Left renal cortex interstitium (tissue), 4 donors: ENCODE results near the gene GJB1. TPM values are rescaled to one million over a fixed set of nuclear protein-coding genes. Genes with fewer than 3 reads are reported as not detected.

Experiments
- DNase-seq, 4 donors: peaks; one replicate each; pipeline ENCODE4 v3.0.0-alpha.2; 2013; ENCODE audit warnings: low read depth in 4 of 4, low spot score in 2 of 4, missing footprints in 1 of 4
- polyA plus RNA-seq, 4 donors: library from polyadenylated mRNA; unstranded; fragments of 120-200 nt; gene quantifications; one replicate each; pipeline ENCODE4 v1.2.1, GENCODE V29; 2013; ENCODE audit not compliant: insufficient read length in 4 of 4

The GJB1 gene
- polyA plus RNA-seq, 4 donors = 39.5 to 48.2 (median 45.5) TPM

DNA sequence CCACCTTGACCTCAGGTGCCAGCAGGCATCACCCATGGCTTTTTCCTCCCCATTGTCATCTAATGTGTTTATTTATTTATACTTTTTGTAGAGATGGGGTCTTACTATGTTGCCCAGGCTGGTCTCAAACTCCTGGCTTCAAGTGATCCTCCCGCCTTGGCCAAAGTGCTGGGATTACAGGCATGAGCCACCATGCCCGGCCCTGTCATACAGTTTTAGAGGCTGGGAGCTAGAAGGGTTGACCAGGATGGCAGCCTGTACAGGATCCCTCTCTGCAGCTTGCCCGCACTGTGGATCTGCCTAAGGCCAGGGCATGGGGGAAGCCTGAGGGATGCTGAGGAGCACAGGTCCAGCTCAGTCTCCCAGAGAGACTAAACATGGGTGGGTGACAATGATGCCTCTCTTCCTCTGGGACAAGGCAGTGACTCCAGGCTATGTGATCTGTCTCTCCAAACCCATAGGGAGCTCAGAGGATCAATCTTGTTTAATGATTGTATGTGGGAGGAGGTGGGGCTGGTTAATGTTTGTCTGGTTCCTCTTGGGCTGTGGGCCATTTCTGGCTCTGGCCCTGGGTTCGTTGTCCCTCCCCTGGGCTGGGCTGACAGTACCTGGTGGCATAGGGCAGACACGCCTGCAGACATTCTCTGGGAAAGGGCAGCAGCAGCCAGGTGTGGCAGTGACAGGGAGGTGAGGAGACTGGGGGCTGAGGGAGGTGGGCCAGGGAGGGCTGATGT lies 8.3 kb upstream of the GJB1 start:
- DNase-seq = no peak

GRCh38 chrX:71215338-71215912 lies 7.6 kb upstream of the GJB1 start:
- DNase-seq = no peak

DNA sequence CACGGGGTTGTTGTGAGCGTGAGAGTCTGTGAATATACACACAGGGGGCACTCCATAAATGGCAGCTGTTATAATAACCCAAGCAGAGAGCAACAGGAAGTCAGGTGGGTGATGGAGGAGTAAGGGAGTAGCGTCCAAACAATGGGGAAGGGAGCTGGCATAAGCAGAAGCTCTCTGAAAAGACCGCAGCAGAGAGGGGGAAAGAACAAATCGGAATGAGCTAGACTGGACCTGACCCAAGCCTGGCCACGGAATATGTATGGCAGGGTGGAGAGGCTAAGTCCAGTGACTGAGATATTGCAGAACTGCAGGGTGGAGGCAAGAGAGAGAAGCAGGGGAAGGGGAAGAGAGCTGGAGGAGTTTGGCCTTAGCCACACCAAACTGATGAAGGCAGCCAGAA lies 6.5 kb upstream of the GJB1 start:
- no peak for DNase-seq

- no peak for DNase-seq
Observed at GRCh38 chrX:71217298-71217697, 5.7 kb upstream of the GJB1 start.

DNA sequence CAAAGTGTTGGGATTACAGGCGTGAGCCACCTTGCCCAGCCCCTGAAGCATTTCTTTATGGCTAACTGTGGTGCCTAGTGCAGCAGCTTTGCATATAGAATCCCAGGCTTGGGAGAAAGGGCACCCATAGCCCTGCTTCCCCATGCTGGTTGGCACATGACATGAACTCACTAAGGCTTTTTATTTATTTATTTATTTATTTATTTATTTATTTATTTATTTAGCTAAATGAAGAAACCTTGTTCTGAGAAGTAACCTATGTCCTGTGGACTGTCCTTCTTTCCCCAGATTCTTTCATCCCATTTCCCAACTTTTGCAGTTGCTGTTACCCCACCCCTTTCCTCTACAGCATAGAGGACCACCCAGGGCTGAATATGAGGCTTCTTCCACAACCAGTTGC lies 1.9 kb upstream of the GJB1 start:
- no peak for DNase-seq

- DNase-seq = no peak
Observed at GRCh38 chrX:71224098-71224708, 1.2 kb downstream of the GJB1 start.

DNA sequence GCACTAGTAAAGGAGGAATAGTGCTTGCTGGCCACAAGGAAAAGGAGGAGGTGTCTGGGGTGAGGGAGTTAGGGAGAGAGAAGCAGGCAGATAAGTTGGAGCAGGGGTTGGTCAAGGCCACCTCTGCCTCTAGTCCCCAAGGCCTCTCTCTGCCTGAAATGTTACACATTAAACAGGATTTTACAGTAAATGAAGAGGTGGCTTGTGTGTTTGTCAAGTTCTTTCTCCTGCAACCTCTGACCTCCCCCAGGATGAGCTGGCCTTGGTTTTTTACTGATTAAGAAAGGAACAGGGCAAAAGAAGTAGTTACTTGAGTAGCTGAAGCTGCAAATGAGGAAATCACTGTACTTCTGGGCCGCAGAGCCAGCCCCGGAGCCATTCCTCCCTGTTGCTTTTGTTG lies 2.0 kb downstream of the GJB1 start:
- no peak for DNase-seq

GRCh38 chrX:71225676-71226075 lies 2.7 kb downstream of the GJB1 start:
- no peak for DNase-seq

DNA sequence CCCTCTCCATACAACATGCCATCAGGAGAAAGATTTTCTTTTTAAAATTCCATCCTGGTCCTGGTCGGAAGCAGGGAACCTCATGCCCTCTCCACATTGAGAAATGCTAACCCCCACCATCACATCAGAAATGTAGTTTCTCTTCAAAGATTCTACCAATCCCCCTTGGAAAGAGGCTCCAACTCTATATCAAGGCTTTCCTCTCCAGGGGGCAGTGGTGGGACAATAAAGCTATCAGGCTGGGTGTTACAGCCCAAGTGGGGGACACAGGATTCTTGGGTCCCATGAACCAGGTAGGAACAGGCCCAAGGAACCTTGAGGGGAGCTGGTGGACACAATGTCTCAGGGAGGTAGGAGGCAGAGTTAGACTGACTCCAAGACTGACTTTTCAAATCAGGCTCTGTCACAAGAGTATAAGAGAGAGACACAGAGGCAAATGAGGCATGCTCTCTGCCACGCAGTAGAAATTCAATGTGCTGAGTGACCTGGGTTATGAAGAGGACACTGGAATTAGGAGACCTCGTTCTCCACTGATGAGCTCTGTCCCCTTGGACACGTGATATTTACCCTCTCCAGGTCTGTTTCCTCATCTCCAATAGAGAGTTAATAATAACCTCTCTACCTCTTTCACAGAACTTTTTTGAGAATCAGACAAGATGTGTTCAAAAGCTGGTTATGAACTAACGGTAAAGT lies 4.5 kb downstream of the GJB1 start:
- DNase-seq = no peak

DNA sequence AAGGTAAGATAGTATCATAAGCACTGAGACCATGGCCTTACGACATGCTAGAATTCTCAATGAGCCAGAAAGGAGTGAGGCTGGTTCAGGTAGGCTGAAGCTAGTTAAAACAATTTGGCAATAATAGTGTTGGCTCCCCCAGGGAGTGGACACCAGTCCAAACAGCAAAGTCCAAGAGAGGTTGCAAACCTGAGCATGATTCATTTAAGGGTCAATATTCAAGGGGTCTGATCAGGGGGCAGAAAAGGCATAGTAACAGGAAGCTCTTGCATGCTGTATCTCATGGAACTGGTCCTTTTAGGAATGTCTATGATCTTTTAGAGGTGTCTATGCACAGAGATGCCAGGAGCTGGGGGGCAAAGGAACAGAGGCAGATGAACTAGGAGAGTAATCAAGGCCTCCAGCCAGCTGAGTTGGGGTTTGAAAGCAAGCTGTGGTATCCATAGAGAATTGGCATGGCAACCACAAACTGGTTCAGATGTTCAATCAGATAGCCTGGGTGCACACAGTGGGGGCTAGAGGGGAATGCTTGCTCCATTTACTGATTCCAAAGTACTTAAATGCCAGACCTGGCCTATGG lies 5.1 kb downstream of the GJB1 start:
- no peak for DNase-seq

GRCh38 chrX:71235482-71235881 lies 12.5 kb downstream of the GJB1 start:
- DNase-seq = no peak

DNA sequence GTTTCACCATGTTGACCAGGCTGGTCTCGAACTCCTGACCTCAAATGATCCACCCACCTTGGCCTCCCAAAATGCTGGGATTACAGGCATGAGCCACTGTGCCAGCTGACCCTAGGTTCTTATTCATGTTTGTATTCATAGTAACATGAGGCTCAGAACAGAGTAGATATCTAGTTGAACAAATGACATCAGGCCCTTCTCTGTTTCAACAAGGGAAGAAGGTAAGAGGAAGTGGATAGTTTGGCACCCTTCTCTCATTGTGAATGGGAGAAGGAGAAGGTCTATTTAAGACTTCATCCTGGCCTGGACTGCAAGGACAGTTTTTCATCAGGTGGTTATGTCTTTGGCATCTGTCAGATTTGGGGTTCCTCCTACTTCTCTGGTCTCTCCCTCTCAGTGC lies 13.8 kb downstream of the GJB1 start:
- no peak for DNase-seq

DNA sequence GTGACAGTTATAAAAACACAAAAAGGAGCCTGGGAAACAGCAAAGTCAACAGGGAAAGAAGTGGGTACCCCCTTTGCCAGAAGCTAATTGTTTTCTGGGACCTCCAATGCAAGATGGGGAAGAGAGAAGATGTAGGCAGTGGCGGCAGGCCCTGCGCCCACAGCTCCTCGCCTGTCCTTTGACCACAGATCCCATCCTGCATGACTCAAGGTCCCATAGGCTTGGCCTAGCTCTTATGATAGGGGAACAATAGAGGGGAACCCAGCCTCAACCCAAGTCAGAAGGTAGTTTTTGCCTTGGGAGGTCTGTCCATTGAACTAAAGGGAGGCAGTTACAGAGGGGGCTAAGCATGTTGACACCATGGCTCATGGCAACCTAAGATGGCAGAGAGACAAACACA lies 16.8 kb downstream of the GJB1 start:
- DNase-seq = no peak

GRCh38 chrX:71241301-71241700 lies 18.3 kb downstream of the GJB1 start:
- DNase-seq = no peak

GRCh38 chrX:71244359-71245128 lies 21.5 kb downstream of the GJB1 start:
- no peak for DNase-seq

DNA sequence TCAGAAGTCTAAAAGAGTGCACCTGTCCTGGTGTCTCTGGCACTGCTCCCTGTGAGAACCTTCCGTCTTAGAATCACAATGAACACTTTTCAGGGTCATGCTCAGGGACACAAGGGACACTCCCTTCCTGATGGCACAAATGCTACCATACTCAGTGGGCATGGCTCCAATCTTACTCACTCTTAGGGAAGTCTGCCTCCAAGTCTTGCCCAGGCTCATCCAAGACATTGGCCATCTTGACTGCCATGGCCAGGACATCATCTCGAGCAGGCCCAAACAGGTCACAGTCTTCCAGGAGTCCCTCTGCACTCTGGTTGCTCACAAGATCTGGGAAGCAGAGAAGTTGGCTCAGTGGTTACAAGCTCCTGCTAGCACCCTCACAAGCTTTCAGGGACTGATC lies 22.1 kb downstream of the GJB1 start:
- no peak for DNase-seq

GRCh38 chrX:71250841-71251240 lies 27.8 kb downstream of the GJB1 start:
- DNase-seq = peak in 1 of 4 donors; percentile 10

GRCh38 chrX:71251466-71251973 lies 28.5 kb downstream of the GJB1 start:
- peak in 1 of 4 donors; percentile 13 for DNase-seq

GRCh38 chrX:71252221-71252620 lies 29.2 kb downstream of the GJB1 start:
- DNase-seq = no peak
